Lower lobe of right lung (tissue), 2 donors: ENCODE measurements around the gene DHX9. TPM values are rescaled to one million over a fixed set of nuclear protein-coding genes. Genes with fewer than 3 reads are reported as not detected.

Source experiments
- ATAC-seq, 2 donors: fragments of 200-7000 bp; cut with Tn5 transposase; one replicate each; pipeline ENCODE4 v1.9.1; 2020 to 2022; ENCODE audit warnings: mild to moderate bottlenecking in 2 of 2, moderate library complexity in 2 of 2
- DNase-seq: peaks from one replicate; pipeline ENCODE4 v3.0.0-alpha.2; 2020
- H3K27ac ChIP-seq: fragments of 200-600 bp; one replicate; pipeline ENCODE4 v1.8.0; 2022
- H3K27me3 ChIP-seq: fragments of 200-600 bp; one replicate; pipeline ENCODE4 v1.8.0; 2022; ENCODE audit warnings: low read depth
- H3K36me3 ChIP-seq: fragments of 200-600 bp; one replicate; pipeline ENCODE4 v1.8.0; 2022; ENCODE audit warnings: mild to moderate bottlenecking
- H3K4me1 ChIP-seq: fragments of 200-600 bp; one replicate; pipeline ENCODE4 v1.8.0; 2022
- H3K4me3 ChIP-seq: fragments of 200-600 bp; one replicate; pipeline ENCODE4 v1.8.0; 2022; ENCODE audit warnings: mild to moderate bottlenecking
- H3K9me3 ChIP-seq: fragments of 200-600 bp; one replicate; pipeline ENCODE4 v1.8.0; 2022
- intact Hi-C: fragments of 100-400 bp; cut with DNase I; formaldehyde crosslinking; loops from one replicate; pipeline ENCODE4 v1.11.0; 2022
- total RNA-seq: library from RNA; stranded (reverse); fragmentation: NEBNext Ultra II Directional; extraction: Animal tissue kit (Norgen Biotek cat#: 25700); gene quantifications from one replicate; pipeline ENCODE4 v1.2.1, GENCODE V29; 2021
- TF ChIP-seq, protein P1 (sequence below): fragments of 200-600 bp; IDR thresholded peaks from one replicate; pipeline ENCODE4 v1.8.0; 2022; ENCODE audit warnings: antibody characterized with exemption, mild to moderate bottlenecking
- donor health status: DM: no; HTN: yes; CAD: no; lungs with severe emphysema.

Gene DHX9
- total RNA-seq, 1 donor from 2014 or later = 121 TPM

DNA sequence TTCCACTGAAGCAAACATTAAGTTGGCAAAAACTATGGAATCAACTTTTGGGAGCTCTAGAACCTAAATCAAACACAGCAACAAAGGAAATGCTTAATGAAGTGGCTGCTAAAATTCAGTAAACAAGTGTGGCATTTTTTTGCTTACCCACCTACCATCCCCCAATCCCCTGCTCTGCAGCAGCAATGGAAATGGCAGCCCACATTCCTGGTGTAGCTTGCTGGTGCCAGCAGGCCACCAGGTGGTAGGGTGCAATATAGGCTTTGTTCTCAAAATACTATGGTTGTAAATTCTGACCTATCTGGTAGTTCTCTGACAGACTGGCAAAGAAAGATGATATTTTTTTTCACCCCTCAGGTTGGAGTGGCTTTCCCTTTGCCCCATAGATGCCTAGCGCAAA, 71.0 kb downstream of the DHX9 start:
- ATAC-seq (no peak), DNase-seq (no peak)
- no peak overlapping the region for H3K27ac ChIP-seq
- intact Hi-C loops = no loop called here
- TF ChIP-seq, protein P1, sequence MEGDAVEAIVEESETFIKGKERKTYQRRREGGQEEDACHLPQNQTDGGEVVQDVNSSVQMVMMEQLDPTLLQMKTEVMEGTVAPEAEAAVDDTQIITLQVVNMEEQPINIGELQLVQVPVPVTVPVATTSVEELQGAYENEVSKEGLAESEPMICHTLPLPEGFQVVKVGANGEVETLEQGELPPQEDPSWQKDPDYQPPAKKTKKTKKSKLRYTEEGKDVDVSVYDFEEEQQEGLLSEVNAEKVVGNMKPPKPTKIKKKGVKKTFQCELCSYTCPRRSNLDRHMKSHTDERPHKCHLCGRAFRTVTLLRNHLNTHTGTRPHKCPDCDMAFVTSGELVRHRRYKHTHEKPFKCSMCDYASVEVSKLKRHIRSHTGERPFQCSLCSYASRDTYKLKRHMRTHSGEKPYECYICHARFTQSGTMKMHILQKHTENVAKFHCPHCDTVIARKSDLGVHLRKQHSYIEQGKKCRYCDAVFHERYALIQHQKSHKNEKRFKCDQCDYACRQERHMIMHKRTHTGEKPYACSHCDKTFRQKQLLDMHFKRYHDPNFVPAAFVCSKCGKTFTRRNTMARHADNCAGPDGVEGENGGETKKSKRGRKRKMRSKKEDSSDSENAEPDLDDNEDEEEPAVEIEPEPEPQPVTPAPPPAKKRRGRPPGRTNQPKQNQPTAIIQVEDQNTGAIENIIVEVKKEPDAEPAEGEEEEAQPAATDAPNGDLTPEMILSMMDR = no peak
- no peaks in the 10 kb centered on the region for H3K9me3 ChIP-seq
- no peaks in the 10 kb centered on the region for H3K27me3 ChIP-seq
- H3K4me3 ChIP-seq = no peak overlapping the region
- no peaks in the 10 kb centered on the region for H3K4me1 ChIP-seq
- H3K36me3 ChIP-seq = no peaks in the 10 kb centered on the region

DNA sequence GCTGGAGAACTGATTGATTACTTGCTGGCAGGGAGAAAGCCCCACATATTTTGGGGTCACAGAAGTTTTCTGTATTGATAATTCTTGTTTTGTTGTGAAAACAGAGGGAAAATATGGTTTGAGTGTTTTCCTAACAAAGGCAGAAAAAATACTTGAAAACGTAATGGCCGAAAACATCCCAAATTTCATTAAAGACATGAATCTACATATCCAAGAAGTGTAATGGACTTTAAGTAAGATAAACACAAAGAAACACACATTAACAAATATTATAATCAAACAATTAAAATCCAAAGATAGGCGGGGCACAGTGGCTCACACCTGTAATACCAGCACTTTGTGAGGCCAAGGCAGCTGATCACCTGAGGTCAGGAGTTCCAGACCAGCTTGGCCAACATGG, 74.3 kb downstream of the DHX9 start:
- TF ChIP-seq, protein P1 = no peak
- ATAC-seq (no peak), DNase-seq (no peak)
- no peak overlapping the region for H3K27ac ChIP-seq
- H3K9me3 ChIP-seq = no peaks in the 10 kb centered on the region
- intact Hi-C loops = no loop called here
- H3K4me1 ChIP-seq = no peaks in the 10 kb centered on the region
- H3K36me3 ChIP-seq = no peaks in the 10 kb centered on the region
- no peak overlapping the region for H3K4me3 ChIP-seq
- no peaks in the 10 kb centered on the region for H3K27me3 ChIP-seq

DNA sequence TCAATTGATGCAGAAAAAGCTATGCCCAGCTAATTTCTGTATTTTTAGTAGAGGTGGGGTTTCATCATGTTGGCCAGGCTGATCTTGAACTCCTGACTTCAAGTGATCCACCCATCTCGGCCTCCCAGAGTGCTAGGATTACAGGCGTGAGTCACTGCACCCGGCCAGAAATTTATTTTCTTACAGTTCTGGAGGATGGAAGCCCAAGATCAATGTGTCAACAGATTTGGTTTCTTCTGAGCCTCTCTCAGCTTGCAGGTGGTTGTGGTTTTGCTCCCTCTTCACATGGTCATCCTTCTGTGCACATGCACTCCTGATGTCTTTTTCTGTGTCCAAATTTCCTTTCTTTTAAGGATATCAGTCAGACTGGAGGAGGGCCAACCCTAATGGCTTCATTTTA, 78.2 kb downstream of the DHX9 start:
- ATAC-seq = no peak
- H3K36me3 ChIP-seq = no peaks in the 10 kb centered on the region
- H3K27ac ChIP-seq = no peak overlapping the region
- intact Hi-C loops = no loop called here
- H3K4me3 ChIP-seq = no peak overlapping the region
- H3K27me3 ChIP-seq = no peaks in the 10 kb centered on the region
- H3K9me3 ChIP-seq = no peaks in the 10 kb centered on the region
- TF ChIP-seq, protein P1 = no peak
- DNase-seq = no peak
- no peaks in the 10 kb centered on the region for H3K4me1 ChIP-seq

DNA sequence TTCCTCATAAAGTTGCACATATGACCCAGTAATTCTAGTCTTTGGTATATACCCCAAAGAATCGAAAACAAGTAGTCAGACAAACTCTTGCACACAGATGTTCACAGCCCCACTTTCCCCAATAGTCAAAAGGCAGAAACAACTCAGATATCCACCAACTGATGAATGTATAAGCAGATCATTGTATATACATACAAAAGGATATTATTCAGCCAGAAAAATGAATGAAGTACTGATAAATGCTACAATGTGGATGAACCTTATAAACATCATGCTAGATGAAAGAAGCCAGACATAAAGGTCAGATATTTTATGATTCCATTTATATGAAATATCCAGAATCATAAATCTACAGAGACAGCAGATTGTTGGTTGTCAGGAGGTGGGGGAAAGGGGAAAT, 86.5 kb downstream of the DHX9 start:
- TF ChIP-seq, protein P1 = no peak
- ATAC-seq (no peak), DNase-seq (no peak)
- H3K27ac ChIP-seq = no peak overlapping the region
- no peaks in the 10 kb centered on the region for H3K9me3 ChIP-seq
- H3K27me3 ChIP-seq = no peaks in the 10 kb centered on the region
- no peaks in the 10 kb centered on the region for H3K36me3 ChIP-seq
- H3K4me1 ChIP-seq = no peaks in the 10 kb centered on the region
- intact Hi-C loops = no loop called here
- H3K4me3 ChIP-seq = no peak overlapping the region

DNA sequence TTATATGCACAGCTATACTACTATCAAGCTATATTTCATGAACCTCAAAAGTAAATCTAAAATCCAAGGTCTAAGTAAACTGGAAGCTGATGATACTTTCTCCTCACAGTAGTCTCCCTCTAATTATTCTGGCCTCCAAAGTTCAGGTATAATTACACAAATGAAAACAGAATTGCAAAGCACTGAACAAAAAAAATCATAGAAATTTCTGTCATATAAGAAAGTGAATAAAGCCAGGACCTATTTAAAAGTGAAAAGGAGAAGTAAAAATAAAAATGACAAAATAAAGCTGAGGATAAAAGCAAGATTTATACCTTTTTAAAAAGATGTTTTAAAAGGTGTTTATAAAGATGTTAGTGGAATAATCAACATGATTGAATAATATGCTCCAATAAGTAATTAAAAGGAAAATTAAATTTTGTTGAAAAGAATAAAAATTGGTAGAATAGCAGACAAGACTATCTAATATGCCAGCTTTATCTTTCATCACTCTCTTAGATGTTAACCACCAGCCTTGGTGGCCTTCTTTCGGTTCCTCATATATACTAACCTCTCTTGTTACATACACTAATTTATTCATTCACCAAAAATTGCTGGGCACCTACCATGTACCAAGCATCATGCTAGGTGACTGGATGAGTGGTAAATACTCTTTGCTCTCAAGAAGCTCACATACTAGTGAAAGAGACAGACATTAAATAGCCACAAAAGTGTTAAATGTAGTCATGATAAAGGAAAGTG, 88.7 kb downstream of the DHX9 start:
- no peak for DNase-seq
- no peak overlapping the region for H3K4me3 ChIP-seq
- H3K4me1 ChIP-seq = no peaks in the 10 kb centered on the region
- ATAC-seq = no peak
- H3K9me3 ChIP-seq = no peaks in the 10 kb centered on the region
- H3K36me3 ChIP-seq = no peaks in the 10 kb centered on the region
- H3K27me3 ChIP-seq = no peaks in the 10 kb centered on the region
- H3K27ac ChIP-seq = no peak overlapping the region
- intact Hi-C loops = no loop called here
- TF ChIP-seq, protein P1 = no peak
